D721Med (cell line): ENCODE data around the gene DPP4.

Source experiments
- DNase-seq: peaks from one replicate; pipeline ENCODE4 v3.0.0; 2011; ENCODE audit warnings: low spot score; ENCODE audit not compliant: insufficient read length
- FAIRE-seq: peaks from 2 replicates; lab custom pipeline; 2011; peaks lifted over from hg19 to GRCh38; lab: Jason Lieb, UNC
- CTCF ChIP-seq: IDR thresholded peaks from 2 replicates; pipeline ENCODE4 v1.5.1; 2012; ENCODE audit warnings: mild to moderate bottlenecking, control low read depth; ENCODE audit not compliant: insufficient read depth; ENCODE audit errors: missing control alignments

Gene DPP4

DNA sequence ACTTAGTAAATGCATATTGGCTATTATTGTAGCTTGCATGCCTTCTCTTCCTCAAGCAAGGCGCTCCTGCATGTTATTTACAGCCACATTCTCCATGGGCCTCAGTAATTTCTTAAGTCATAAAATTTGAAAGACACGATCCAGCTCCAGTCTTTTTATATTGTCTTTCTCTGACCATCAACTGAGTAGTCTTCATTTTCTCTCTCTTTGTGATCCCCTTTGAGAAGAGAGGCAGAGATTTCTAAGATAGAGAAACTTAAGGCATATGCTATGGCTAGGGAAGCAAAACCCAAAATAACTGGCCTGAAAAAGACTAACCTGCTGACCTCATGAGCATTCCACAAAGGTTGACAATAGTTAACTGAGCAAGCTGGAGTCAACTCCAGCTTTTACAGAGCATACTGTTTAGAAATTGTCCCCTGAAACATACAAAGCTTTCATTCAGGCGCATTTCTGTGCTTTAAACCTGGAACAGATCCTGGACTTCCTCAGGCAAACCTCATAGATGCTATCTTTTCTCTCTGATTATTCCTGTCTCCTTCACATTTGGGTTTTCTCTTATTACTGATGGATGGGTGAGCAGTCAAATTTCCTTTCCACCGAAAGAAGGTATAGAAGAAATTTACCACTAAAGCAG is 4.6 kb downstream of the DPP4 start:
- no peak for TF ChIP-seq CTCF
- no peak for DNase-seq
- FAIRE-seq = no peak

DNA sequence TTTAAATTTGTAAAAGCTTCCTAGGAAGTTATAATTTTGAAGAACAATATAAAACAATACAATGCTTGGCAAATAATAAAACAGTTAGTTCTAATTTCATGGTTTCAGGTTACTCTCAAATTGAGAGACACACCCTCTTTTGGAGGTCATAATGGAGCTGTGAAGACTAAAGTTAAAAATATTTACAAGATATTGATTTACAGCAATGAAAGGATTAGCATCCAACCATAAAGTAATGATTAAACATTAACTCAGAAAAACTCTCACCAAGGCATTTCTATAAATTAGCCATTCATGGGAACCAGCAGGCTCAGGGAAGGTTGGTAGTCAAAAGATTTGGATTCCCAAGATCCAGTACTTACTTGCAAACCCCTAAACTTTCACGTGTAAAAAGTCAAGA is 6.4 kb downstream of the DPP4 start:
- FAIRE-seq (no peak), DNase-seq (no peak)
- no peak for TF ChIP-seq CTCF

GRCh38 chr2:162065767-162066166 is 8.2 kb downstream of the DPP4 start:
- no peak for FAIRE-seq
- TF ChIP-seq CTCF = no peak
- DNase-seq = no peak

- no peak for FAIRE-seq
- DNase-seq = no peak
These were observed 10.1 kb downstream of the DPP4 start for GRCh38 chr2:162063899-162064298.

GRCh38 chr2:162063281-162063680 is 10.7 kb downstream of the DPP4 start:
- no peak for FAIRE-seq
- no peak for TF ChIP-seq CTCF
- no peak for DNase-seq

More at GRCh38 chr2:162063899-162064298, 10.1 kb downstream of the DPP4 start:
- TF ChIP-seq CTCF = no peak

DNA sequence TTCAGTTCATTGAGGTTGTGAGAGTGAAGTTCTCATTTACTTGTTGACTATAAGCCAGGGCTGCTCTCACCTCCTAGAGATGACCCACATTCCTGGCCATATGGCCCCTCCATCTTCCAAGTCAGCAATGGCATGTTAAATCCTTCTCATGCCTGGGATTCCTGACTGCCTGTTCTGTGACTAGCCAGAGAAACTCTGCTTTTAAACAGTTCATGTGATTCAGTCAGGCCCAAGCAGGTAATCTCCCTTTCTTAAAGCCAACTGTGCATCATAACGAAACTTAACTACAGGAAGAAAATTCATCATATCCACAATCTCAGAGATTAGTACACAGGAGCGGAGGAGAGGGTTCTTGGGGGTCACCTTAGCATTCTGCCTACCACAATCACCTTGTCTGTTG is 11.5 kb downstream of the DPP4 start:
- DNase-seq = no peak
- TF ChIP-seq CTCF = no peak
- FAIRE-seq = no peak

DNA sequence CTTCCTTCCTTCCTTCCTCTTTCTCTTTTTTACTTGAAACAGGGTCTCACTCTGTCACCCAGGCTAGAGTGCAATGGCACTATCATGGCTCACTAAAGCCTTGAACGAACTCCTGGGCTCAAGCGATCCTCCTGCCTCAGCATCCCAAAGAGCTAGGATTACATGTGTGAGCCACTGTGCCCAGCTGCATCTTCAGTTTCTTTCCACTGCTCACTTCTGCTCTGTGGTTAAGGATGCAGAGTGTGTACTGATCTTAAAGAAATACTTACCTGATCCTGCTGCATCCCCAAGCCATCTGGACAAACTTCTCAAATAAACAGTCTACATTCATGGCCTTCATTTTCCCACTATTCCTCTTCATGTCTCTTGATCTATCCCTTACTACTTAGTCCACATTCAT is 13.0 kb downstream of the DPP4 start:
- FAIRE-seq (no peak), DNase-seq (no peak)
- TF ChIP-seq CTCF = no peak
